HEK293 (cell line): ENCODE data around the gene MAPKAP1.
"Not testable (repeated sequence)": the region's sequence is repeated elsewhere in the genome, so short reads cannot be mapped to it uniquely, and the experiment has no call there.

Source experiments
- CTCF ChIA-PET: fragments of 350-600 bp; formaldehyde crosslinking; extraction: SDS; loops from one replicate; lab custom pipeline; 2021; ENCODE audit warnings: antibody characterized with exemption; lab: Yijun Ruan, JAX
- POLR2A ChIA-PET: fragments of 300-600 bp; formaldehyde crosslinking; extraction: SDS; loops from one replicate; lab custom pipeline; 2020; ENCODE audit warnings: antibody characterized with exemption, inconsistent platforms; lab: Yijun Ruan, JAX
- H3K27ac ChIP-seq: fragments of 200-500 bp; sonication (Bioruptor generic); 2 replicates; pipeline ENCODE4 v1.5.1; 2014; ENCODE audit warnings: low read depth, low read length, control low read depth, inconsistent platforms; ENCODE audit errors: extremely low read depth
- H3K36me3 ChIP-seq, 2 experiments: fragments of 200-500 bp in 1 of 2; sonication (Bioruptor generic) in 1 of 2; 1 replicate in 1 of 2; 2 replicates in 1 of 2; pipeline ENCODE4 v1.5.1; 2014 to 2017; ENCODE audit warnings: inconsistent platforms in 2 of 2, low read length in 2 of 2; ENCODE audit not compliant: control insufficient read depth in 2 of 2, insufficient read depth in 1 of 2
- H3K4me1 ChIP-seq: fragments of 200-500 bp; sonication (Bioruptor generic); 2 replicates; pipeline ENCODE4 v1.5.1; 2014; ENCODE audit warnings: mild to moderate bottlenecking, low read length, inconsistent platforms; ENCODE audit not compliant: control insufficient read depth, insufficient read depth
- H3K4me3 ChIP-seq: 2 replicates; pipeline ENCODE4 v1.5.1; 2011; ENCODE audit warnings: low read depth, mild to moderate bottlenecking, control low read depth, low read length, moderate library complexity
- H3K9me3 ChIP-seq: fragments of 200-500 bp; sonication (Bioruptor generic); 2 replicates; pipeline ENCODE4 v1.5.1; 2014; ENCODE audit warnings: low read depth, low read length, inconsistent platforms; ENCODE audit not compliant: control insufficient read depth, insufficient read depth
- BCL11A ChIP-seq: fragments of 450-650 bp; formaldehyde crosslinking; IDR thresholded peaks from 2 replicates; pipeline ENCODE4 v1.5.1; 2016; ENCODE audit warnings: low read depth, missing biosample characterization, missing genetic modification characterization
- GLI2 ChIP-seq: fragments of 450-650 bp; formaldehyde crosslinking; IDR thresholded peaks from 2 replicates; pipeline ENCODE4; 2017; ENCODE audit warnings: missing biosample characterization, missing genetic modification characterization, low read depth, borderline replicate concordance
- GLIS1 ChIP-seq: fragments of 450-650 bp; formaldehyde crosslinking; IDR thresholded peaks from 2 replicates; pipeline ENCODE4 v1.5.1; 2016; ENCODE audit warnings: missing biosample characterization, missing genetic modification characterization
- ZBTB11 ChIP-seq: fragments of 450-650 bp; formaldehyde crosslinking; conservative IDR thresholded peaks from 2 replicates; pipeline ENCODE4 v1.5.1; 2016; ENCODE audit warnings: low read depth, missing biosample characterization, missing genetic modification characterization
- ZBTB21 ChIP-seq: fragments of 450-650 bp; formaldehyde crosslinking; IDR thresholded peaks from 2 replicates; pipeline ENCODE4 v1.5.1; 2017; ENCODE audit warnings: missing biosample characterization, missing genetic modification characterization
- ZBTB44 ChIP-seq: fragments of 450-650 bp; IDR thresholded peaks from 2 replicates; pipeline ENCODE4 v1.5.1; 2018; ENCODE audit warnings: missing biosample characterization, mild to moderate bottlenecking, missing genetic modification characterization
- ZNF133 ChIP-seq: fragments of 450-650 bp; formaldehyde crosslinking; IDR thresholded peaks from 2 replicates; pipeline ENCODE4 v1.5.1; 2016; ENCODE audit warnings: missing biosample characterization, missing genetic modification characterization
- ZNF140 ChIP-seq: fragments of 450-650 bp; formaldehyde crosslinking; IDR thresholded peaks from 2 replicates; pipeline ENCODE4 v1.5.1; 2016; ENCODE audit warnings: missing biosample characterization, missing genetic modification characterization
- ZNF19 ChIP-seq: fragments of 450-650 bp; formaldehyde crosslinking; IDR thresholded peaks from 2 replicates; pipeline ENCODE4; 2016; ENCODE audit warnings: missing biosample characterization, missing genetic modification characterization, low read depth
- ZNF202 ChIP-seq: fragments of 450-650 bp; formaldehyde crosslinking; IDR thresholded peaks from 2 replicates; pipeline ENCODE4 v1.5.1; 2016; ENCODE audit warnings: missing biosample characterization, missing genetic modification characterization, borderline replicate concordance
- ZNF292 ChIP-seq: fragments of 450-650 bp; formaldehyde crosslinking; IDR thresholded peaks from 2 replicates; pipeline ENCODE4 v1.5.1; 2016; ENCODE audit warnings: low read depth, missing biosample characterization, missing genetic modification characterization, borderline replicate concordance
- ZNF302 ChIP-seq: fragments of 450-650 bp; formaldehyde crosslinking; IDR thresholded peaks from 2 replicates; pipeline ENCODE4 v1.5.1; 2016; ENCODE audit warnings: missing biosample characterization, missing genetic modification characterization, low read depth
- ZNF324 ChIP-seq: fragments of 450-650 bp; formaldehyde crosslinking; IDR thresholded peaks from 2 replicates; pipeline ENCODE4 v1.5.1; 2016; ENCODE audit warnings: missing biosample characterization, missing genetic modification characterization
- ZNF433 ChIP-seq: fragments of 450-650 bp; formaldehyde crosslinking; IDR thresholded peaks from 2 replicates; pipeline ENCODE4 v1.5.1; 2016; ENCODE audit warnings: missing biosample characterization, missing genetic modification characterization, low read depth
- ZNF558 ChIP-seq: fragments of 450-650 bp; formaldehyde crosslinking; IDR thresholded peaks from 2 replicates; pipeline ENCODE4 v1.5.1; 2016; ENCODE audit warnings: missing biosample characterization, missing genetic modification characterization
- ZNF560 ChIP-seq: fragments of 450-650 bp; formaldehyde crosslinking; IDR thresholded peaks from 2 replicates; pipeline ENCODE4 v1.5.1; 2017; ENCODE audit warnings: missing biosample characterization, missing genetic modification characterization, borderline replicate concordance
- ZNF623 ChIP-seq: fragments of 450-650 bp; formaldehyde crosslinking; IDR thresholded peaks from 2 replicates; pipeline ENCODE4 v1.5.1; 2016; ENCODE audit warnings: missing biosample characterization, missing genetic modification characterization
- ZNF629 ChIP-seq: fragments of 450-650 bp; formaldehyde crosslinking; IDR thresholded peaks from 2 replicates; pipeline ENCODE4 v1.5.1; 2017; ENCODE audit warnings: missing biosample characterization, missing genetic modification characterization
- ZNF664 ChIP-seq: fragments of 450-650 bp; formaldehyde crosslinking; IDR thresholded peaks from 2 replicates; pipeline ENCODE4 v1.5.1; 2016; ENCODE audit warnings: missing biosample characterization, missing genetic modification characterization
- ZNF76 ChIP-seq: fragments of 450-650 bp; formaldehyde crosslinking; IDR thresholded peaks from 2 replicates; pipeline ENCODE4; 2016; ENCODE audit warnings: low read depth, missing biosample characterization, missing genetic modification characterization, borderline replicate concordance
- ZNF768 ChIP-seq: fragments of 450-650 bp; formaldehyde crosslinking; IDR thresholded peaks from 2 replicates; pipeline ENCODE4 v1.5.1; 2018; ENCODE audit warnings: missing biosample characterization, mild to moderate bottlenecking, missing genetic modification characterization
- ZNF785 ChIP-seq: fragments of 450-650 bp; formaldehyde crosslinking; IDR thresholded peaks from 2 replicates; pipeline ENCODE4 v1.5.1; 2016; ENCODE audit warnings: missing biosample characterization, missing genetic modification characterization
- ZNF791 ChIP-seq: fragments of 450-650 bp; formaldehyde crosslinking; IDR thresholded peaks from 2 replicates; pipeline ENCODE4 v1.5.1; 2016; ENCODE audit warnings: missing biosample characterization, missing genetic modification characterization
- ZSCAN23 ChIP-seq: fragments of 450-650 bp; formaldehyde crosslinking; IDR thresholded peaks from 2 replicates; pipeline ENCODE4 v1.5.1; 2016; ENCODE audit warnings: missing biosample characterization, missing genetic modification characterization
- TF ChIP-seq, protein P1 (sequence below): fragments of 450-650 bp; formaldehyde crosslinking; IDR thresholded peaks from 2 replicates; pipeline ENCODE4 v1.5.1; 2016; ENCODE audit warnings: missing biosample characterization, missing genetic modification characterization
- TF ChIP-seq, protein P2 (sequence below): fragments of 450-650 bp; IDR thresholded peaks from 2 replicates; pipeline ENCODE4 v1.5.1; 2018; ENCODE audit warnings: missing biosample characterization, missing genetic modification characterization

MAPKAP1 gene

GRCh38 chr9:125404733-125405132 lies 302.3 kb downstream of the MAPKAP1 start (continued):
- TF ChIP-seq GLIS1 (no peak), ZNF768 (no peak), ZSCAN23 (tag by site-specific recombination) (no peak), ZNF629 (tag by site-specific recombination) (no peak), ZNF324 (no peak), ZNF76 (no peak), ZBTB44 (no peak), ZNF19 (tag by site-specific recombination) (no peak), ZNF785 (no peak), ZNF302 (no peak), BCL11A (tag by site-specific recombination) (no peak)
- TF ChIP-seq, protein P1, sequence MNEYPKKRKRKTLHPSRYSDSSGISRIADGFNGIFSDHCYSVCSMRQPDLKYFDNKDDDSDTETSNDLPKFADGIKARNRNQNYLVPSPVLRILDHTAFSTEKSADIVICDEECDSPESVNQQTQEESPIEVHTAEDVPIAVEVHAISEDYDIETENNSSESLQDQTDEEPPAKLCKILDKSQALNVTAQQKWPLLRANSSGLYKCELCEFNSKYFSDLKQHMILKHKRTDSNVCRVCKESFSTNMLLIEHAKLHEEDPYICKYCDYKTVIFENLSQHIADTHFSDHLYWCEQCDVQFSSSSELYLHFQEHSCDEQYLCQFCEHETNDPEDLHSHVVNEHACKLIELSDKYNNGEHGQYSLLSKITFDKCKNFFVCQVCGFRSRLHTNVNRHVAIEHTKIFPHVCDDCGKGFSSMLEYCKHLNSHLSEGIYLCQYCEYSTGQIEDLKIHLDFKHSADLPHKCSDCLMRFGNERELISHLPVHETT (tag by site-specific recombination): no peak
- TF ChIP-seq, protein P2, sequence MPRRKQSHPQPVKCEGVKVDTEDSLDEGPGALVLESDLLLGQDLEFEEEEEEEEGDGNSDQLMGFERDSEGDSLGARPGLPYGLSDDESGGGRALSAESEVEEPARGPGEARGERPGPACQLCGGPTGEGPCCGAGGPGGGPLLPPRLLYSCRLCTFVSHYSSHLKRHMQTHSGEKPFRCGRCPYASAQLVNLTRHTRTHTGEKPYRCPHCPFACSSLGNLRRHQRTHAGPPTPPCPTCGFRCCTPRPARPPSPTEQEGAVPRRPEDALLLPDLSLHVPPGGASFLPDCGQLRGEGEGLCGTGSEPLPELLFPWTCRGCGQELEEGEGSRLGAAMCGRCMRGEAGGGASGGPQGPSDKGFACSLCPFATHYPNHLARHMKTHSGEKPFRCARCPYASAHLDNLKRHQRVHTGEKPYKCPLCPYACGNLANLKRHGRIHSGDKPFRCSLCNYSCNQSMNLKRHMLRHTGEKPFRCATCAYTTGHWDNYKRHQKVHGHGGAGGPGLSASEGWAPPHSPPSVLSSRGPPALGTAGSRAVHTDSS (tag by site-specific recombination): no peak

DNA sequence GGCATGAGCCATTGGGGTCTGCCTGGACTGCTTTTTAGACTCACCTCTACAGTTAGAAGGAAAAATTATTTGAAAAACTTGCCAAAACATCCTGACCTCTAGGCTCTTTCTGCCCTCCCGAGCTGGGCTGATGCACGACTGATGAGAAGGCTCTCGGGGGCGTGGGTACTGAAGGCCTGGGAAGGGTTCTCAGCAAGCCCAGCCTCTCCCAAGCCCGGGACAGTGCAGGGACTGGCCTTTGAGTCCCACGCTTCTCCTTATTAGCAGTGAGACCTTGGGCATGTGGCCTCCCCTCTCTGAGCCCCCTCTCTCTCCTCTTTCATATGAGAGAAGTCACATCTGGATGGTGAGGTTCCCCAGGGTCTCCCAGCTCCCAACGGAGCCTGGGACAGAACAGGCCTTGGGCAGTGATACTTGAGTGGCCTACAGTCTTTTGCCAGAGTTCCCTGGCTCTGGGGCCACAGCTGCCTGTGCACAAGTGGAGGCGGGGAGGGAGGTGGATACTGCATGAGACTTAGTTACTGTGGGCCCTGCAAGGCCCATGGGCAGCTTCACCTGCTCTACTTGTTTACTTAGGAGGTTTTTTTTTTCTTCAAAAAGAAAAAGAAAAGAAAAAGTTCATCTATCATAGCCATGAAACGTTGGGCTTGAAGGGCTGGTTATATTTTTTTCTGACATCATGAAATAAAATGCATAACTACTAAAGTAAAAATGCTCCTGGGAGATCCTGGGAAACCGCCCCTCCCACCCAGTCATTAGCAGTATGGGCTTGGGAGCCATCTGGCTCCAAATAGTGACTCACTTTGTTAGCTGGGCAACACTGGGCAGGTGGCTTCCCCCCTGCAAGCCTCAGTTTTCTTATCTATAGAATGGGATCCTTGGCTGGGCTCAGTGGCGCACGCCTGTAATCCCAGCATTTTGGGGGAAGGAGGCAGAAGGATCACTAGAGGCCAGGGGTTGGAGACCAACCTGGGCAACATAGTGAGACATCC lies 306.0 kb downstream of the MAPKAP1 start:
- Histone ChIP-seq H3K4me3 (no peak overlapping the region), H3K27ac (no peak overlapping the region), H3K36me3 (no peaks in the 10 kb centered on the region), H3K4me1 (no peaks in the 10 kb centered on the region)
- CTCF ChIA-PET: no interaction called here
- TF ChIP-seq ZNF133 (tag by site-specific recombination) (no peak), ZNF664 (tag by site-specific recombination) (peak; percentile 11; the same call in 1 of the 2 replicates)
- TF ChIP-seq, all 188 proteins: peak for 1
- POLR2A ChIA-PET: no interaction called here
- no peaks in the 10 kb centered on the region for H3K9me3 ChIP-seq

DNA sequence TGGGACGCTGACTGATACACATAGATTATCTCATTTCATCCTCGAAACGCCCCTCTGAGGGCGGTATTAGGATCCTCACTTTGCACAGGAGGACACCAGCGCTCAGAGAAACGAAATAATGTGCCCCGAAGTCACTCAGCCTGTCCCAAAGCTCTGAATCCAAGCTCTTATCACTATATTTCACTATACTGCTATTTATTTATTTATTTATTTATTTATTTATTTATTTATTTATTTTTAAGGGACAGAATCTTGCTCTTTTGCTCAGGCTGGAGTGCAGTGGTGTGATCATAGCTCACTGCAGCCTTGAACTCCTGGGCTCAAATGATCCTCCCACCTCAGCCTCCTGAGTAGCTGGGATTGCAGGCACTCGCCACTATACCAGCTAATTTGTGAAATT lies 306.8 kb downstream of the MAPKAP1 start:
- H3K4me3 ChIP-seq, H3K36me3 ChIP-seq, POLR2A ChIA-PET, H3K27ac ChIP-seq, CTCF ChIA-PET, H3K4me1 ChIP-seq, H3K9me3 ChIP-seq: not testable (repeated sequence)
- TF ChIP-seq ZBTB11 (peak; percentile 66; the same call in 1 of the 2 replicates), ZNF292 (tag by site-specific recombination) (0 out of 2 replicates have a peak, but pooled peaks have one; percentile 14), ZNF560 (tag by site-specific recombination) (peak; percentile 56; the same call in 1 of the 2 replicates), ZNF558 (peak; percentile 57), ZNF623 (tag by site-specific recombination) (peak; percentile 78), ZBTB21 (tag by site-specific recombination) (peak; percentile 36; the same call in 1 of the 2 replicates), ZNF433 (tag by site-specific recombination) (peak; percentile 73; the same call in 1 of the 2 replicates), ZNF202 (tag by site-specific recombination) (0 out of 2 replicates have a peak, but pooled peaks have one; percentile 34), GLI2 (peak; percentile 35; the same call in 1 of the 2 replicates), ZNF791 (tag by site-specific recombination) (0 out of 2 replicates have a peak, but pooled peaks have one; percentile 61), ZNF140 (tag by site-specific recombination) (peak; percentile 63; the same call in 1 of the 2 replicates), ZNF629 (tag by site-specific recombination) (peak; percentile 41; the same call in 1 of the 2 replicates)
